H9 (cell line): Measurements from ENCODE around the gene DDX51. TPM values are rescaled to one million over a fixed set of nuclear protein-coding genes. Genes with fewer than 3 reads are reported as not detected.

Experiments
- DNase-seq: peaks from one replicate; pipeline ENCODE4 v3.0.0-alpha.2; 2017
- H2AFZ ChIP-seq: one replicate; pipeline ENCODE4 v1.6.1; 2013; ENCODE audit warnings: mild to moderate bottlenecking, low read length, control low read depth, moderate library complexity
- H2AK5ac ChIP-seq: 2 replicates; pipeline ENCODE4 v1.6.1; 2013; ENCODE audit warnings: low read length, control low read depth, mixed read lengths; ENCODE audit not compliant: insufficient read length
- H2BK120ac ChIP-seq: one replicate; pipeline ENCODE4 v1.6.1; 2013; ENCODE audit warnings: low read depth, mild to moderate bottlenecking, low read length, control low read depth, inconsistent platforms; ENCODE audit not compliant: poor library complexity, severe bottlenecking
- H2BK12ac ChIP-seq: 2 replicates; pipeline ENCODE4 v1.6.1; 2013; ENCODE audit warnings: low read length, control low read depth, mixed read lengths, low read depth; ENCODE audit not compliant: insufficient read length
- H2BK15ac ChIP-seq: 2 replicates; pipeline ENCODE4 v1.6.1; 2013; ENCODE audit warnings: low read depth, low read length, control low read depth
- H2BK20ac ChIP-seq: one replicate; pipeline ENCODE4 v1.6.1; 2013; ENCODE audit warnings: low read depth, mild to moderate bottlenecking, low read length, control low read depth, inconsistent platforms; ENCODE audit not compliant: poor library complexity, severe bottlenecking
- H2BK5ac ChIP-seq: 2 replicates; pipeline ENCODE4 v1.6.1; 2013; ENCODE audit warnings: low read length, control low read depth, mixed read lengths; ENCODE audit not compliant: insufficient read length
- H3K14ac ChIP-seq: 2 replicates; pipeline ENCODE4 v1.6.1; 2013; ENCODE audit warnings: low read length, control low read depth; ENCODE audit not compliant: insufficient read depth
- H3K18ac ChIP-seq: 2 replicates; pipeline ENCODE4 v1.6.1; 2013; ENCODE audit warnings: low read depth, mild to moderate bottlenecking, mixed read lengths, low read length, control low read depth; ENCODE audit not compliant: insufficient read length
- H3K23ac ChIP-seq: 2 replicates; pipeline ENCODE4 v1.6.1; 2013; ENCODE audit warnings: low read length, control low read depth, mixed read lengths, low read depth; ENCODE audit not compliant: insufficient read length
- H3K23me2 ChIP-seq: 2 replicates; pipeline ENCODE4 v1.6.1; 2013; ENCODE audit warnings: low read depth, mild to moderate bottlenecking, mixed read lengths, low read length, control low read depth; ENCODE audit not compliant: insufficient read length, poor library complexity, severe bottlenecking
- H3K27ac ChIP-seq: 2 replicates; pipeline ENCODE4 v1.5.1; 2013; ENCODE audit warnings: low read length, control low read depth, mixed read lengths, low read depth; ENCODE audit not compliant: insufficient read length
- H3K27me3 ChIP-seq: 2 replicates; pipeline ENCODE4 v1.6.1; 2013; ENCODE audit warnings: low read length, control low read depth, inconsistent platforms; ENCODE audit not compliant: insufficient read depth
- H3K4ac ChIP-seq: 2 replicates; pipeline ENCODE4 v1.6.1; 2013; ENCODE audit warnings: low read depth, mild to moderate bottlenecking, control low read depth, inconsistent platforms, low read length, moderate library complexity
- H3K4me1 ChIP-seq: 2 replicates; pipeline ENCODE4 v1.6.1; 2013; ENCODE audit warnings: low read length, control low read depth, inconsistent platforms; ENCODE audit not compliant: insufficient read depth
- H3K4me2 ChIP-seq: 2 replicates; pipeline ENCODE4 v1.6.1; 2013; ENCODE audit warnings: low read length, control low read depth, mixed read lengths; ENCODE audit not compliant: insufficient read length, insufficient read depth
- H3K56ac ChIP-seq: 2 replicates; pipeline ENCODE4 v1.6.1; 2013; ENCODE audit warnings: low read depth, mild to moderate bottlenecking, mixed read lengths, low read length, control low read depth; ENCODE audit not compliant: insufficient read length
- H3K79me1 ChIP-seq: 2 replicates; pipeline ENCODE4 v1.6.1; 2013; ENCODE audit warnings: low read depth, mild to moderate bottlenecking, moderate library complexity, low read length, control low read depth, inconsistent platforms; ENCODE audit not compliant: insufficient read depth, poor library complexity, severe bottlenecking
- H3K79me2 ChIP-seq: 2 replicates; pipeline ENCODE4 v1.6.1; 2013; ENCODE audit warnings: low read length, control low read depth, inconsistent platforms; ENCODE audit not compliant: insufficient read depth
- H3K9ac ChIP-seq: 2 replicates; pipeline ENCODE4 v1.6.1; 2013; ENCODE audit warnings: low read length, control low read depth, mixed read lengths; ENCODE audit not compliant: insufficient read length; ENCODE audit errors: extremely low read depth
- H3K9me3 ChIP-seq: one replicate; pipeline ENCODE4 v1.6.1; 2013; ENCODE audit warnings: low read depth, low read length, inconsistent platforms; ENCODE audit not compliant: control insufficient read depth
- H3T11ph ChIP-seq: one replicate; pipeline ENCODE4 v1.6.1; 2013; ENCODE audit warnings: mild to moderate bottlenecking, low read length, control low read depth, inconsistent platforms
- H4K20me1 ChIP-seq: one replicate; pipeline ENCODE4 v1.6.1; 2013; ENCODE audit not compliant: control insufficient read depth, insufficient read length, insufficient read depth
- H4K5ac ChIP-seq: 2 replicates; pipeline ENCODE4 v1.6.1; 2013; ENCODE audit warnings: low read depth, mild to moderate bottlenecking, mixed read lengths, low read length, control low read depth; ENCODE audit not compliant: insufficient read length
- H4K8ac ChIP-seq: replicated peaks from 2 replicates; pipeline ENCODE4 v1.6.1; 2013; ENCODE audit warnings: low read length, control low read depth, mixed read lengths, low read depth; ENCODE audit not compliant: insufficient read length
- H4K91ac ChIP-seq: 2 replicates; pipeline ENCODE4 v1.6.1; 2013; ENCODE audit warnings: low read depth, mild to moderate bottlenecking, moderate library complexity, mixed read lengths, low read length, control low read depth; ENCODE audit not compliant: insufficient read length
- H3K27ac Mint-ChIP-seq, 3 experiments: 2 replicates in 2 of 3; 3 replicates in 1 of 3; pipeline ENCODE4 v1.8.0; 2020 to 2021; ENCODE audit warnings: mixed read lengths in 3 of 3, mild to moderate bottlenecking in 1 of 3, moderate library complexity in 1 of 3
- H3K27me3 Mint-ChIP-seq: 2 replicates; pipeline ENCODE4 v1.8.0; 2021; ENCODE audit warnings: low read depth, mild to moderate bottlenecking, moderate library complexity, mixed read lengths
- H3K36me3 Mint-ChIP-seq, 3 experiments: 2 replicates in 2 of 3; 3 replicates in 1 of 3; pipeline ENCODE4 v1.8.0; 2020 to 2021; ENCODE audit warnings: low read depth in 3 of 3, mixed read lengths in 3 of 3; ENCODE audit not compliant: insufficient read depth in 1 of 3
- H3K4me1 Mint-ChIP-seq, 2 experiments: 2 replicates each; pipeline ENCODE4 v1.8.0; 2020; ENCODE audit warnings: mixed read lengths in 2 of 2
- H3K4me3 Mint-ChIP-seq, 2 experiments: 2 replicates in 1 of 2; 3 replicates in 1 of 2; pipeline ENCODE4 v1.8.0; 2020 to 2021; ENCODE audit warnings: mild to moderate bottlenecking in 2 of 2, mixed read lengths in 2 of 2, moderate library complexity in 1 of 2
- H3K9me3 Mint-ChIP-seq, 2 experiments: 2 replicates in 1 of 2; 3 replicates in 1 of 2; pipeline ENCODE4 v1.8.0; 2020; ENCODE audit warnings: mild to moderate bottlenecking in 2 of 2, mixed read lengths in 2 of 2, moderate library complexity in 1 of 2
- CTCF ChIP-seq: fragments of 200-600 bp; sonication (generic); conservative IDR thresholded peaks from 3 replicates; pipeline ENCODE4 v1.8.0; 2021; ENCODE audit warnings: antibody characterized with exemption, mild to moderate bottlenecking
- WGBS: extraction: QIAGEN DNeasy Blood & Tissue Kit; methylation state at CpG from one replicate; pipeline ENCODE4 v1.1.7; 2013; ENCODE audit warnings: missing lambda C conversion rate, low lambda C conversion rate, mixed read lengths; ENCODE audit not compliant: insufficient read length; ENCODE audit errors: extremely low coverage; 5-methylcytosine and 5-hydroxymethylcytosine counted together
- total RNA-seq: library from RNA; stranded (reverse); gene quantifications from 2 replicates; pipeline ENCODE4 v1.2.1, GENCODE V29; 2021

DDX51 gene
- total RNA-seq, 1 experiment from 2014 or later: 37.9 TPM

- Histone ChIP-seq H2AFZ (no peak overlapping the region), H3K27ac (no peak overlapping the region), H2BK12ac (no peak overlapping the region), H4K20me1 (no peaks in the 10 kb centered on the region), H3K79me2 (no peaks in the 10 kb centered on the region), H2BK5ac (no peak overlapping the region), H3K23ac (no peak overlapping the region), H4K91ac (no peak overlapping the region), H2BK120ac (no peak overlapping the region), H3K4me2 (no peak overlapping the region), H2BK20ac (no peak overlapping the region), H3K4me1 (no peaks in the 10 kb centered on the region), H3T11ph (no peak overlapping the region), H4K5ac (no peak overlapping the region), H3K14ac (no peak overlapping the region; the same call in 1 of the 2 replicates), H3K18ac (no peak overlapping the region), H3K27me3 (no peaks in the 10 kb centered on the region; the same call in 1 of the 2 replicates), H3K23me2 (no peaks in the 10 kb centered on the region), H3K56ac (no peak overlapping the region), H3K79me1 (no peaks in the 10 kb centered on the region), H2BK15ac (no peak overlapping the region), H3K9ac (no peak overlapping the region), H4K8ac (no peak overlapping the region), H3K4ac (no peak overlapping the region), H3K9me3 (no peaks in the 10 kb centered on the region), H2AK5ac (no peak overlapping the region)
- Mint-ChIP-seq H3K27ac (no peak overlapping the region), H3K4me1 (0 out of 4 replicates have a peak, but pooled peaks cover 0 to 2% of the 10 kb centered on the region in 2 experiments), H3K27me3 (peaks cover 54% of the 10 kb centered on the region), H3K4me3 (no peak overlapping the region), H3K9me3 (peaks cover 9 to 13% of the 10 kb centered on the region in 2 experiments; a peak in 4 of 5 replicates), H3K36me3 (peaks cover 0 to 6% (median 0%) of the 10 kb centered on the region in 3 experiments; a peak in 1 of 7 replicates)
- DNase-seq: no peak
- no CpG with 5 or more reads among the region's 11 CpGs for WGBS
- TF ChIP-seq CTCF: peak; percentile 49
Measured at GRCh38 chr12:132163911-132164288, 19.8 kb upstream of the DDX51 start.
